Measurements from ENCODE around the gene CALD1. TPM values are rescaled to one million over a fixed set of nuclear protein-coding genes. Genes with fewer than 3 reads are reported as not detected.

Gene CALD1
- total RNA-seq, 1 experiment from 2014 or later: 47.9 TPM

DNA sequence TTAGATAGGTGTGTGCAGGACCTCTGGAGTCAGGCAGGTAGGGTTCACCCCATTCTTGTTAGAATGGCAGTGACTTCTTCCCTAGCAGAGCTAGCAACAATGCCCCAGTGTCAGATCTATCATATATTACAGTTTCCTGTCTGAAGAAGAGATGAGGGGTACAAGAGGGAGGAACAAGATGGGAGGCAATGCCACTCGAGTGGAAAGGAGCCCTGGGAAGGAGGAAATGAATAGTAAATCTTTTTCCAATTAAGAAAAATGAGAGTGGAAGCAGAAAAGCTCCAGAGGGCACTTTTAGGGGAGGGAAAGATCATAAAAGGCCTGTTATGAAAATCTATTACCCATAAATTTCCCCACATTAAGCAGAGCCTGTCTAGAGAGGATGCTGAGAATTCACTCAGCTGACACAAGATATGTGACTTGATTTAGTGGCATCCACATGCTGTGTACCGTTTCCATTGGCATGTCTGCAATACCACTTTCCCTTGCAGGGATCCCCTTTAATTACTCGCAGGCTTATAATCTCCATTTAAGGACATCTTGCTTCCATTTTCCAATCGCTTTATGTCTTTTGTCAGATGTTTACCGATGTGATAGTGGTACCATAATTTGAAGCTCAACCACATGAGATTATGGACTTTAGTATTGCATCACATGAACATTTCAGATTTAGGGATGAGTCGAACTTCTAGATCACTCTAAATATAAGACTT, 136.9 kb downstream of the CALD1 start:
- Histone ChIP-seq H3K4me1 (ENCODE audit: insufficient read depth, low read length, poor library complexity, severe bottlenecking) (peaks cover 33% of the 10 kb centered on the region), H3K27me3 (replicated peaks; ENCODE audit: insufficient read depth, low read depth, low read length, poor library complexity) (no peaks in the 10 kb centered on the region), H3K4me3 (ENCODE audit: low read depth, low read length, poor library complexity, severe bottlenecking) (peak overlapping the region; percentile 13), H3K27ac (ENCODE audit: low read depth, low read length, poor library complexity, severe bottlenecking) (peak overlapping the region; percentile 61), H3K36me3 (ENCODE audit: insufficient read depth, low read length, poor library complexity, severe bottlenecking) (no peaks in the 10 kb centered on the region), H3K9me3 (ENCODE audit: low read depth, low read length, poor library complexity, severe bottlenecking) (no peaks in the 10 kb centered on the region)
- BruUV-seq (replicated peaks): no TSS peak
- intact Hi-C loops (cut with micrococcal nuclease; ENCODE audit: unreplicated experiment): loop anchor here (1.0 kb wide), 1 partner anchor 66 kb away; no protein-coding TSS in a partner anchor
- TF ChIP-seq, protein P1, sequence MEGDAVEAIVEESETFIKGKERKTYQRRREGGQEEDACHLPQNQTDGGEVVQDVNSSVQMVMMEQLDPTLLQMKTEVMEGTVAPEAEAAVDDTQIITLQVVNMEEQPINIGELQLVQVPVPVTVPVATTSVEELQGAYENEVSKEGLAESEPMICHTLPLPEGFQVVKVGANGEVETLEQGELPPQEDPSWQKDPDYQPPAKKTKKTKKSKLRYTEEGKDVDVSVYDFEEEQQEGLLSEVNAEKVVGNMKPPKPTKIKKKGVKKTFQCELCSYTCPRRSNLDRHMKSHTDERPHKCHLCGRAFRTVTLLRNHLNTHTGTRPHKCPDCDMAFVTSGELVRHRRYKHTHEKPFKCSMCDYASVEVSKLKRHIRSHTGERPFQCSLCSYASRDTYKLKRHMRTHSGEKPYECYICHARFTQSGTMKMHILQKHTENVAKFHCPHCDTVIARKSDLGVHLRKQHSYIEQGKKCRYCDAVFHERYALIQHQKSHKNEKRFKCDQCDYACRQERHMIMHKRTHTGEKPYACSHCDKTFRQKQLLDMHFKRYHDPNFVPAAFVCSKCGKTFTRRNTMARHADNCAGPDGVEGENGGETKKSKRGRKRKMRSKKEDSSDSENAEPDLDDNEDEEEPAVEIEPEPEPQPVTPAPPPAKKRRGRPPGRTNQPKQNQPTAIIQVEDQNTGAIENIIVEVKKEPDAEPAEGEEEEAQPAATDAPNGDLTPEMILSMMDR (conservative IDR thresholded peaks at IDR 0.05; ENCODE audit: low read depth, low read length): no peak
- TF ChIP-seq EZH2 (IDR thresholded peaks at IDR 0.05; ENCODE audit: borderline replicate concordance, low read depth, low read length, poor library complexity, severe bottlenecking): no peak
- peak; percentile 89 for DNase-seq (ENCODE audit: low spot score)
- ChIA-PET POLR2A (ENCODE audit: low non-redundant PET) (no interaction called here), CTCF (no interaction called here)

DNA sequence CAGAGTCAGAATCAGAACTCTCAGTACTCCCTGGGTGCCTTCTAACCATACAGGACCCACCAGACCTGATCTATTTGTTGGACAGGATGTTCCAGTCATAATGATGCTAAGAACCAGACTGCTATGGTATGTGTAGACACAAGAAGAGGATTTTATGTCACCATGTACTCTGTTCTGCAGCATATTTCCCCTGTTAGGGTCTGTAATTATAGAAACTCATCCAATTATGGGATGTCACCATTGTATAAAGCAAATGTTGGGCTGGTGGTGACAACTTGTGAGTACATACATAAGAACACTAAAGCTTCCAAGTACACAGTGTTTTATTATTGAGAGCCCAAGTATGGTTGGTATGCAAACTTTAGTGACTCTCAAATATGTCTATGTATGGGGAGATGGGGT, 139.8 kb downstream of the CALD1 start:
- ChIA-PET CTCF (no interaction called here), POLR2A (ENCODE audit: low non-redundant PET) (no interaction called here)
- no peak overlapping the region for H3K4me3 ChIP-seq (ENCODE audit: low read depth, low read length, poor library complexity, severe bottlenecking)
- H3K9me3 ChIP-seq (ENCODE audit: low read depth, low read length, poor library complexity, severe bottlenecking): no peaks in the 10 kb centered on the region
- intact Hi-C loops (cut with micrococcal nuclease; ENCODE audit: unreplicated experiment): no loop called here
- peaks cover 30% of the 10 kb centered on the region for H3K4me1 ChIP-seq (ENCODE audit: insufficient read depth, low read length, poor library complexity, severe bottlenecking)
- no peak overlapping the region for H3K27ac ChIP-seq (ENCODE audit: low read depth, low read length, poor library complexity, severe bottlenecking)
- TF ChIP-seq, protein P1 (conservative IDR thresholded peaks at IDR 0.05; ENCODE audit: low read depth, low read length): no peak
- TF ChIP-seq EZH2 (IDR thresholded peaks at IDR 0.05; ENCODE audit: borderline replicate concordance, low read depth, low read length, poor library complexity, severe bottlenecking): no peak
- H3K36me3 ChIP-seq (ENCODE audit: insufficient read depth, low read length, poor library complexity, severe bottlenecking): no peaks in the 10 kb centered on the region
- BruUV-seq (replicated peaks): no TSS peak
- no peaks in the 10 kb centered on the region for H3K27me3 ChIP-seq (replicated peaks; ENCODE audit: insufficient read depth, low read depth, low read length, poor library complexity)
- no peak for DNase-seq (ENCODE audit: low spot score)

DNA sequence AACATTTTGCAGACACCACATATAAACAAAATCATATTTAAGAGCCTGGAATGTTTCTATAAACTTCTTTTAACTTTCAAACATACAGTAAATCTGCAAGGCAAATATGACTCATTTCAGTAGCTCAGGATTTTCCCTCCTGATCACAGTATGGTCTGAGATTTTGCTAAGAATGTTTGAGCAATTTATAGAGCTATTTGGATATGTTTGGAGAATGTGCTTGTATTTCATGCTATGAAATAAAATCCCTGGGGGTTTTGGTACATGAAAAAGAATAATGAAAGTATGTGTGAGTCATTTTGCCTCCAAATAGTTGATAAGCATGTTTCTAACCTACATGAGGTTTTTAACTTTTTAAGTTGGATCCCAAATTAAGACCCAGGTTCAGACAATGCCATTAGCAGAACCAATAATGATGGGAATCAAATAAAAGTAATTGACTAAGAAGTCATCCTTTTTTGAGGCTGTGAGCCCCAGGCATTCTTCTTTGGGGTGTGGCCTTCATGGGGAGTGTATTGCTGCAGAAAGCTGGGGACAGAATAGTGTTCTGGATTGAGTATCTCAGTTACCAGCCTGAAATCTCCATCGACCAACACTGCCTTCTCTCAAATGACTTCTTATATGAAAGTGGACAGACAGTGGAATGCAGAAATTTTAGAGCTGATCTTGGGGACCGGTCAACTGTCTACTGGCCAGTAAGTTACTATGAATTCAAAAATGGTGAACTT, 140.8 kb downstream of the CALD1 start:
- Histone ChIP-seq H3K4me3 (ENCODE audit: low read depth, low read length, poor library complexity, severe bottlenecking) (no peak overlapping the region), H3K27me3 (replicated peaks; ENCODE audit: insufficient read depth, low read depth, low read length, poor library complexity) (no peaks in the 10 kb centered on the region), H3K27ac (ENCODE audit: low read depth, low read length, poor library complexity, severe bottlenecking) (no peak overlapping the region), H3K36me3 (ENCODE audit: insufficient read depth, low read length, poor library complexity, severe bottlenecking) (no peaks in the 10 kb centered on the region), H3K4me1 (ENCODE audit: insufficient read depth, low read length, poor library complexity, severe bottlenecking) (peaks cover 27% of the 10 kb centered on the region), H3K9me3 (ENCODE audit: low read depth, low read length, poor library complexity, severe bottlenecking) (no peaks in the 10 kb centered on the region)
- no peak for TF ChIP-seq EZH2 (IDR thresholded peaks at IDR 0.05; ENCODE audit: borderline replicate concordance, low read depth, low read length, poor library complexity, severe bottlenecking)
- TF ChIP-seq, protein P1 (conservative IDR thresholded peaks at IDR 0.05; ENCODE audit: low read depth, low read length): no peak
- no TSS peak for BruUV-seq (replicated peaks)
- peak; percentile 42 for DNase-seq (ENCODE audit: low spot score)
- POLR2A ChIA-PET (ENCODE audit: low non-redundant PET): no interaction called here
- CTCF ChIA-PET: no interaction called here
- intact Hi-C loops (cut with micrococcal nuclease; ENCODE audit: unreplicated experiment): no loop called here
